Colonic mucosa (tissue), 4 donors: Measurements from ENCODE around the gene MBD3. TPM values are rescaled to one million over a fixed set of nuclear protein-coding genes. Genes with fewer than 3 reads are reported as not detected.
A peak's percentile ranks its signal among the peaks of the same experiment; 100 is the strongest.

Experiments
- DNase-seq: peaks from one replicate; pipeline ENCODE4 v3.0.0-alpha.2; 2020
- H3K27ac ChIP-seq: fragments of 200-600 bp; one replicate; pipeline ENCODE4 v1.8.0; 2021
- H3K27me3 ChIP-seq: fragments of 200-600 bp; one replicate; pipeline ENCODE4 v1.8.0; 2021
- H3K36me3 ChIP-seq: fragments of 200-600 bp; one replicate; pipeline ENCODE4 v1.8.0; 2021
- H3K4me1 ChIP-seq: fragments of 200-600 bp; one replicate; pipeline ENCODE4 v1.8.0; 2021; ENCODE audit warnings: mild to moderate bottlenecking
- H3K4me3 ChIP-seq: fragments of 200-600 bp; one replicate; pipeline ENCODE4 v1.8.0; 2021
- H3K9ac ChIP-seq, 2 donors: one replicate each; pipeline ENCODE4 v1.7.0; 2013; ENCODE audit warnings: control low read depth in 2 of 2, low read depth in 2 of 2, low read length in 2 of 2
- H3K9me3 ChIP-seq: fragments of 200-600 bp; one replicate; pipeline ENCODE4 v1.8.0; 2021
- CTCF ChIP-seq: fragments of 200-600 bp; IDR thresholded peaks from one replicate; pipeline ENCODE4 v1.8.0; 2022; ENCODE audit warnings: antibody characterized with exemption, mild to moderate bottlenecking
- intact Hi-C: fragments of 100-400 bp; cut with DNase I; formaldehyde crosslinking; loops from one replicate; pipeline ENCODE4 v1.14.1; 2022
- total RNA-seq, 2 donors: library from RNA; stranded (reverse); fragmentation: NEBNext Ultra II Directional in 1 of 2; extraction: Animal tissue kit (Norgen Biotek cat#: 25700) in 1 of 2; gene quantifications; one replicate each; pipeline ENCODE4 v1.2.1, GENCODE V29; 2021
- donor health status: healthy.
- donor health status: DM: no; HTN: no; CAD: no.
- donor health status: DM: no; HTN: no; CAD: no.

Gene MBD3
- total RNA-seq, 2 donors from 2014 or later, result 44.9 to 109 TPM

GRCh38 chr19:1619094-1619439 lies 26.4 kb upstream of the MBD3 start:
- Histone ChIP-seq H3K27ac (no peak overlapping the region), H3K27me3 (no peaks in the 10 kb centered on the region), H3K36me3 (peaks cover 4% of the 10 kb centered on the region), H3K4me3 (no peak overlapping the region), H3K9me3 (no peaks in the 10 kb centered on the region), H3K9ac (no peak overlapping the region), H3K4me1 (no peaks in the 10 kb centered on the region)
- no peak for TF ChIP-seq CTCF
- intact Hi-C loops, result loop anchor here (5.0 kb wide), 1 partner anchor 33 kb away; the partner anchor contains the start of gene TCF3
- no peak for DNase-seq

GRCh38 chr19:1618157-1619093 lies 25.8 kb upstream of the MBD3 start:
- peak; percentile 32 for TF ChIP-seq CTCF
- Histone ChIP-seq H3K9me3 (no peaks in the 10 kb centered on the region), H3K27me3 (no peaks in the 10 kb centered on the region), H3K27ac (no peak overlapping the region), H3K36me3 (peaks cover 4% of the 10 kb centered on the region), H3K9ac (no peak overlapping the region), H3K4me1 (no peaks in the 10 kb centered on the region), H3K4me3 (no peak overlapping the region)
- intact Hi-C loops, result loop anchor here (5.0 kb wide), 1 partner anchor 34 kb away; the partner anchor contains the start of gene TCF3
- DNase-seq, result peak; percentile 51

- Histone ChIP-seq H3K9me3 (no peaks in the 10 kb centered on the region), H3K4me1 (no peaks in the 10 kb centered on the region), H3K36me3 (peaks cover 4% of the 10 kb centered on the region), H3K27me3 (no peaks in the 10 kb centered on the region), H3K9ac (no peak overlapping the region), H3K4me3 (no peak overlapping the region), H3K27ac (no peak overlapping the region)
- no peak for TF ChIP-seq CTCF
- no peak for DNase-seq
- intact Hi-C loops, result loop anchor here (5.0 kb wide), 1 partner anchor 35 kb away; the partner anchor contains the start of gene TCF3
Observed at GRCh38 chr19:1616875-1617274, 24.2 kb upstream of the MBD3 start.

- no peak for DNase-seq
- intact Hi-C loops, result loop anchor here (5.0 kb wide), 1 partner anchor 36 kb away; the partner anchor contains the start of gene TCF3
- Histone ChIP-seq H3K27me3 (no peaks in the 10 kb centered on the region), H3K9ac (no peak overlapping the region), H3K4me3 (no peak overlapping the region), H3K36me3 (peaks cover 4% of the 10 kb centered on the region), H3K9me3 (no peaks in the 10 kb centered on the region), H3K27ac (no peak overlapping the region), H3K4me1 (no peaks in the 10 kb centered on the region)
- TF ChIP-seq CTCF, result no peak
Observed at GRCh38 chr19:1616396-1616795, 23.7 kb upstream of the MBD3 start.

- no peak for TF ChIP-seq CTCF
- no peak overlapping the region for H3K9ac ChIP-seq
- peaks cover 4% of the 10 kb centered on the region for H3K36me3 ChIP-seq
- no peaks in the 10 kb centered on the region for H3K9me3 ChIP-seq
- no peaks in the 10 kb centered on the region for H3K4me1 ChIP-seq
- no peak for DNase-seq
- no peaks in the 10 kb centered on the region for H3K27me3 ChIP-seq
- H3K27ac ChIP-seq, result no peak overlapping the region
- H3K4me3 ChIP-seq, result no peak overlapping the region
- intact Hi-C loops, result loop anchor here (5.0 kb wide), 1 partner anchor 37 kb away; the partner anchor contains the start of gene TCF3
Observed at GRCh38 chr19:1615156-1615765, 22.6 kb upstream of the MBD3 start.
